ENCODE results near the gene KLHL3.

KLHL3 gene

GRCh38 chr5:137604348-137605095, 131.4 kb downstream of the KLHL3 start:
- no peak for DNase-seq

- DNase-seq, result no peak
Measured at GRCh38 chr5:137603891-137604290, 132.0 kb downstream of the KLHL3 start.

GRCh38 chr5:137603356-137603755, 132.5 kb downstream of the KLHL3 start:
- DNase-seq, result no peak

DNA sequence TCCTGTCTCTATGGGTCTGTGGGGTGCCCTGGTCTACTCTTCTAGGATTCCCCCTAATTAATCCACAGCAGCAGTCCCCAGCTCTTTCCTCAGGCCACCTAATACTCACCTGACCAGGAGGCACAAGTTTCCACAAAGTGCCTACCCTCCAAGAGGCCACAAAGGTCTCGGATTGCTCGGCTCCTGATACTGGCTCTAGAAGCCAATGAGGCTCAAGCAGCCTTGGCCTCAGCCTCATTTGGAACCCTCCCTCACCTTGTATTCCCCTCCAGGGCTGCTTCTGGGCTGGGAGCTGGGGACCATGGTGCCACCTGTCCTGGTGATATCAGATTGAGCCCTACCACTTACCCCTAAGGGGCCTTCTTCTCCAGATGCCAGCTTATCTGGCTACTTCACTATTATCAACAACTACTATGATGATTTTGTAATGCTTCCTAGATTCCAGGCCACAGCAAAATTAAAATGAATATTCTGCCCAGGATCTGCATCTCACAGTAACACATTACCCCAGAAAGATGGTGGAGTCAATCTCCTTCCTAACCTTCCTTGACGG, 133.1 kb downstream of the KLHL3 start:
- DNase-seq, result no peak

- DNase-seq, result no peak
Measured at GRCh38 chr5:137600721-137601360, 135.0 kb downstream of the KLHL3 start.

- no peak for DNase-seq
Measured at GRCh38 chr5:137599457-137599856, 136.4 kb downstream of the KLHL3 start.

DNA sequence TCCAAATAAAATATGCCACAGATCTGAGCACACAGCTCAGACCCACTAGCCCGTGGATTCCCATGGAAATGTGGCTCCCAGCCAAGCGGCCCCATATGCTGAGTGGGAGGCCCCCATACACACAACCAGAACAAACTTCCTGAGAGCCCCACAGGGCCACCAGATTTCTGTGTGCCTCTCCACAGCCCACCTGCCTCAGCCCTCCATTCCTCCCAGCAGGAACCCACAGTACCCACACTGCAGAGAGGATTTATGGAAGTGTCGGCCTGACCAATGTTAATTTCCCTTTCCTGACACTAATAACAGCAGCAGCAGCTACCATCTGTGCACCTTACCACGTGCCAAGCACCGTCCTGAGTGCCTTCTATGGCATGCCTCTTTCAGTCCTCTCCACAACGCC, 137.5 kb downstream of the KLHL3 start:
- DNase-seq, result no peak

DNA sequence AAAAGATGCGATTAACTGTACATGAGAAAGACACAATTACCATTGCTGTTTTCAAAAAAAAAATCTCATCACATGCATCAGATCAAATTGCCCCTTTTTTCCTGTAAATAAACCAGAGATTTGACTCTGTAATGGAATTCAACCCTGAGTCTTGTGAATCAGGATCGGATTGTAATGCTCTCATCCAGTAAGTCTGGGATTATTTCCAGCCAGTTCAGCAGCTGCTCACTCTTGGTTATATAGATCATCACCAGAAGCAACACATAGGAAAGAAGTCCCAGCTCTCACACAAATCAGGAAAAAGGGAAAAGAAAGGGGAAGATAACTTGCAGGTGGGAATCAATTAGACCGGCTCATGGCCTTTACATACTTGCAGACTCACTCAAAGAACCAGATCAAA, 138.9 kb downstream of the KLHL3 start:
- DNase-seq, result no peak

GRCh38 chr5:137595396-137596079, 140.4 kb downstream of the KLHL3 start:
- DNase-seq, result no peak

DNA sequence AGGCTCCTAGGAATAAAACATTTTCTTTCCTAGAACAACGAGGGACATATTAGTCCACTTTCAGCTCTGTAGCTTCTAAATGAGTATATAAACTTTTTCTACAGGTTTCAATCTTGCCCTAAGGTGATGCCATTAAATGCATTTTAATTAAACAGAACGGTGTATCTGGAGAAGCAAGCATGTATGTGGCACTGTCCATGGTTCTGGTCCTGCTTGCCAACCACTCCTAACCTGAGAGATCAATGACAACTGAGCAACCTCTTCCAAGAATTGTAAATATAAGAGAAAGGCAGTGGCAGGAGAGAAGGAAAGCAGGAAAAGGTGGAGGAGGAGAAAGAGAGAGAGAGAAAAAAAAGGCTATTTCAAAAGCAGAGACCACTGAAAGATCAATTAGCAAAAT, 141.2 kb downstream of the KLHL3 start:
- no peak for DNase-seq

- DNase-seq, result no peak
Measured at GRCh38 chr5:137592317-137592716, 143.6 kb downstream of the KLHL3 start.

- DNase-seq, result no peak
Measured at GRCh38 chr5:137589185-137589584, 146.7 kb downstream of the KLHL3 start.

DNA sequence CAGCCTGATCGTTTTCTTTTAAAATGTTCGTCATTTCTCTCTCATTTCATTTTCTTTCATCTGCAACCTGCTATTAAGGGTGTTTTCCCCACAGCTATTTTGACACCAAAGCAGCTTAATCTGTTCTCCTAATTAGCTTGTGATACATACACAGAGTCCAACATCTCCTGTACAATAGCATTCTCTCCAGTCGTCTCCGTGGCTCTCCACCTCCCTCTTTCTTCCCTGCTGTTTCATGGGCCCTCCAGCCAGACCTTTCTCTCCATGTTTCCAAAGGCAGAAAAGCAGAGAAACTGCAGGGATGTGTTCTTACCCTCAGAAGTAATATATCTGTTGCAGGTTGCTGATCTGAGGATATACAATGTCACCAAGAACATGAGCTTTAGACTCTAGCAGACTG, 148.0 kb downstream of the KLHL3 start:
- DNase-seq, result no peak

DNA sequence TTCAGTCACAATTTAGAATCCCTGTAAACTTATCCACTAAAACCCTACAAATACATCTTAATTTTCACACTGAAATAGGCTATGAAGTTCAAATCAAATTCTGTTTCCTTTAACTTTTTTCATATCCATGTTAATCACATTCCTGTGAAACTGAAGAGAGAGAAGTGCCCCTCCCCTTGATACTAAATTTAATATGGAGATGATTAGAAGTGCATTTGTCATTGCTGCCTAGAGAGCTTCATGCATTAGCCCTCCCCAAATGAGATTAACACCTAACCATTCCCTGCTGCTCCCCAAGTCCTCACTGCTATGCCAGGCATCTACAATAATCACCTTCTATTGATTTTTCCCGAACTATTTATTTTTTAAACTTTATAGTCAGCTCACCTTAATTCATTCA, 151.6 kb downstream of the KLHL3 start:
- no peak for DNase-seq

DNA sequence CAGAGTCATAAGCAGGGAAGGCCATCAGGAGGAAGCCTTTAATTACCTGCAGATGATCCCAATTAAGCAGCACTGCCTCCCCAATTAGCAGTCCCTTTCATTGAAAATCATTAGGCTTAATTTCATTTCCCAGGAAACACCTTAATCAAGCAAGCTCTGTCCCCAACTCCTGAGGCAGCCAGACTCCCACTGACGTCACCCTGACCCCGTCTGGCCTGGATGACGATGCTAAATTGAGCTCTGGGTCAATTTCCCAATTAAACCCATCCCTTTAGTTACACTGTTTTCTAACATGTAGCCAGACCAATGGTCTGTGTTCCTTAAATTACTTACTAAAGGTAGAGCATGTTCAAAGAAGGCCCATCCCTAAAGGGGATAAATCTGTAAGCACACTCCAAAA, 152.8 kb downstream of the KLHL3 start:
- no peak for DNase-seq

- DNase-seq, result peak; percentile 79
Measured at GRCh38 chr5:137582218-137582617, 153.7 kb downstream of the KLHL3 start.

DNA sequence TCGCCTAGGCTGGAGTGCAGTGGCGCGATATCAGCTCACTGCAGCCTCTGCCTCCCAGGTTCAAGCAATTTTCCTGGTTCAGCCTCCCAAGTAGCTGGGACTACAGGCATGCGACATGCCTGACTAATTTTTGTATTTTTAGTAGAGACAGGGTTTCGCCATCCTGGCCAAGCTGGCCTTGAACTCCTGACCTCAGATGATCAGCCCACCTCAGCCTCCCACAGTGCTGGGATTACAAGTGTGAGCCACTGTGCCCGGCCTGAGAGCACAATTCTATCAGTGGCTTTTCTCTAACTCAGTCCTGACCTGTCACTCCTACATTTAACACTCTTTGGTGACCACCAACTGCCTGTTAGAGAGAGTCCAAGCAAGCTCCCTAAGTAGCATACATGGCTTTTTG, 154.1 kb downstream of the KLHL3 start:
- peak; percentile 17 for DNase-seq

DNA sequence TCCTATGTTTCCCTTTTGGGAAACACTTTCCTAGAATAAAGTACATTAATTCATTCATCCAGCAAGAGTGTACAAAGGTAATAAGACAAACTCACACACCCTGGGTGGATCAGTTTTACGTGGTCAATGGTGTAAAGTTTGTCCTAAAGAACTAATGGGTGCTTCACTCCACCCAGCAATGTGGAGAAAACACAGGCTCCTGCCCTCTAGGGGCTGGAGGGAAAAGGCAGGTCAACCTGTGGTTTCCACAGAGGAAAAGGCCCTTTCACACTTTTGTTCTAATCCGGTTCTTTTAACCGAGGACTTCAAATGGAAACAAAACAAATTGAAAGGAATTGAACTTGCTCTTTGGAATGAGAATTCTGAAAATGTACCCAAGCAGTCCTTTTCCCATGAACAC, 155.9 kb downstream of the KLHL3 start:
- DNase-seq, result peak; percentile 3

GRCh38 chr5:137575847-137576246, 160.0 kb downstream of the KLHL3 start:
- DNase-seq, result peak; percentile 60

DNA sequence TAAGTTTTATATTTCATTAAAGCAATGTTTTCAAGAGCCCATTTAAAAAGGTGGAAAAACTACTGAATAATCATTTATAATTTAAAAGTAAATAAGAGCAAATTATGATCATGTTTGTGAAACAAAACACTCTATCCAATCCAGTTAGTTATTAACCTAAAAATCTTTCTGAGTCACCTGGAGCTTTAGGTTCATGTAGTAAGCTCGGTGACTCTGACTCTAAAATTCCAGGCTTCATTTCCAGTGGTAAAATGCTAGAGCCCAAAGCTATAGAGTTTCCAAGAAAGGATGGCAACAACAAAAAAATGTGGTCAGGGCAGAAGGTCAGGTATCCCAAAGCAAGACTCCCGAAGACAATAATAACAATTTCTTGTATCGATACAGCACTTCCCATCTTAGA, 160.7 kb downstream of the KLHL3 start:
- DNase-seq, result no peak

DNA sequence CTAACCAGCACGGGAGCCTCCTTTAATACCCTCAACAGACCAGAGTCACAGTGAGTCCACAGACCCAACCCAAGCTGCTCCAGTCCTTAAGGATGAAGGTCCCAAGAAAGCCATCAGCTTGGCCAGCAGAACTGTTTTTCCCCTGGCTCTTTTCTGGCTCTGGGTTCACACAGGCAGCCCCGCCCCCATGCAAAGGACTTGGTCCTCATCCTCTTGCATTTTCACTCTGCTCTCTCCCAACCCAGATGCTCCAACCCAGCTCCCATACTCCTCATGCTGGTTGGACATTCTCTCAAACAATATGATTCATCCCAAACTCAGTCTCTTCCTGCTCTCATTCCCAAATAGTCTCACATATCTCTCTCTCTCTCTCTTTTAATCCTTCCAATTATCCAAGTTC, 162.5 kb downstream of the KLHL3 start:
- no peak for DNase-seq

DNA sequence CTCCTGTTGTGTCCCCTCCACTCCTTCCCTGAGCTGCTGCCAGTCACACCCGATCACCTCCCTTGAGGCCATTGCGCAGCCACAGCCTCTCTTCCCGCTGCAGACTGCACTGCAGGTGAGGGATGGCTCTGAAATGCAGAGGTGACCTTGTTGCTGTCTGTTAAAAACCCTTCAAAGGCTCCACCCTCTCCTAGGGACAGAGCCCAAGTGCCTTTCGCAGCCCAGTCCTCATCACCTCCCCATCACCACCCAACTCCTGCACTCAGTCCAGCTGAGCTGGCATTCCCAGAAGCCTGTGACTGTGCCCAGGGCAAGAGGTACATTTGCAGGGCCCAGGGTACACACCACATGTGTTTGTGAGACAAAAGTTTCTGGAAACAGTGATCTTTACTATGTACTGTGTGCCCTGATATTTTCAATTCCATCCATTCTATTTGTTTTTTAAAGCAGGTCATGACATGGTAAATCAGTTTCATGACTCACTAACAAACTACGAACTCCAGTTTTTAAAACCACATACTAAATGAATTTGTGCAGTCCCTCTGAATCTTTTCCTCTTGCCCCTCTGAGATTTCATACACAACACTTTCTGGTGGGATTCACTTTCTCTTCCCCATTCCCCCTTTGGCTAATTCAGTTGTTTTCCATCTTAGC, 163.7 kb downstream of the KLHL3 start:
- no peak for DNase-seq

DNA sequence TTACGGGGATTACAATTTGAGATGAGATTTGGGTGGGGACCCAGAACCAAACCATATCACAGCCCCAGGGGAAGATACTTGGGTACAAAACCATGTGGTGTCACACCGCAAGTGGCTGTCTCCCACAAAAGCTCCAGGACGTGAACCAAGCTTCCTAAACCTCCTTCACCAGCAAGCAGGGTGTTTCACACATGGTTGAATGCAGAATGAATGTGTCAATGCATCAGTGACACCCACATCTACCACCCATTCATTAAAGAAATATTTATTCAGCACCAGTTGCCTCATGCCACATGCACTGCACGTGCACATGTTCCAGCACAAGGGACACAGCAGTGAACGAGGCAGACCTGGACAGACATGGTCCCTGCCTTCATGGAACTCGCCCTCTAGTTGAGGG, 165.8 kb downstream of the KLHL3 start:
- no peak for DNase-seq

Measured in inflammatory macrophage treated with lipopolysaccharide for 4 hours (primary cell).